OCI-LY3 (cell line): Measurements from ENCODE around the gene SETDB1.

Experiments used
- H2AFZ ChIP-seq: fragments of 200-600, 300-600 bp; shearing (Covaris generic); 2 replicates; pipeline ENCODE4 v1.6.0; 2014; ENCODE audit warnings: antibody characterized with exemption, low read depth, low read length
- H3K27ac ChIP-seq: fragments of 200-600, 300-600 bp; sonication (generic); 2 replicates; pipeline ENCODE4 v1.5.1; 2014; ENCODE audit warnings: mild to moderate bottlenecking, low read length, moderate library complexity, mixed read lengths
- H3K27me3 ChIP-seq: fragments of 200-600, 300-600 bp; sonication (generic); 2 replicates; pipeline ENCODE4 v1.6.1; 2014; ENCODE audit warnings: low read depth, low read length, mixed read lengths
- H3K36me3 ChIP-seq: fragments of 200-600, 300-600 bp; sonication (generic); replicated peaks from 2 replicates; pipeline ENCODE3; 2014; ENCODE audit warnings: low read depth, low read length, mixed read lengths
- H3K4me1 ChIP-seq: fragments of 300-600, 200-600 bp; sonication (generic); 2 replicates; pipeline ENCODE4 v1.6.1; 2014; ENCODE audit warnings: low read length, mixed read lengths
- H3K4me2 ChIP-seq: fragments of 200-600, 300-600 bp; sonication (generic); 2 replicates; pipeline ENCODE4 v1.6.1; 2014; ENCODE audit warnings: low read length, mixed read lengths
- H3K4me3 ChIP-seq: fragments of 300-600, 200-600 bp; sonication (generic); 2 replicates; pipeline ENCODE4 v1.5.1; 2014; ENCODE audit warnings: antibody characterized with exemption, mild to moderate bottlenecking, low read length, moderate library complexity
- H3K79me2 ChIP-seq: fragments of 300-600, 200-600 bp; shearing (Covaris generic); 2 replicates; pipeline ENCODE4 v1.6.1; 2014; ENCODE audit warnings: mild to moderate bottlenecking, low read length, mixed read lengths
- H3K9ac ChIP-seq: fragments of 300-600, 200-600 bp; shearing (Covaris generic); 2 replicates; pipeline ENCODE4 v1.6.0; 2014; ENCODE audit warnings: mild to moderate bottlenecking, low read length, moderate library complexity
- H3K9me3 ChIP-seq: fragments of 200-600, 300-600 bp; shearing (Covaris generic); 2 replicates; pipeline ENCODE4 v1.6.1; 2014; ENCODE audit warnings: low read length, mixed read lengths; ENCODE audit not compliant: insufficient read depth
- H4K20me1 ChIP-seq: fragments of 200-600, 300-600 bp; sonication (generic); 2 replicates; pipeline ENCODE4 v1.6.1; 2016; ENCODE audit warnings: low read length, mixed read lengths; ENCODE audit not compliant: insufficient read depth
- EZH2phosphoT487 ChIP-seq: fragments of 200-600 bp; shearing (Covaris generic); IDR thresholded peaks from 2 replicates; pipeline ENCODE4 v1.6.1; 2018; ENCODE audit warnings: antibody characterized with exemption, mixed run types, low read depth
- TF ChIP-seq, protein P1 (sequence below): fragments of 200-600, 300-600 bp; sonication (generic); IDR thresholded peaks from 2 replicates; pipeline ENCODE4 v1.5.1; 2014; ENCODE audit warnings: antibody characterized with exemption, low read length, low read depth

The SETDB1 gene

DNA sequence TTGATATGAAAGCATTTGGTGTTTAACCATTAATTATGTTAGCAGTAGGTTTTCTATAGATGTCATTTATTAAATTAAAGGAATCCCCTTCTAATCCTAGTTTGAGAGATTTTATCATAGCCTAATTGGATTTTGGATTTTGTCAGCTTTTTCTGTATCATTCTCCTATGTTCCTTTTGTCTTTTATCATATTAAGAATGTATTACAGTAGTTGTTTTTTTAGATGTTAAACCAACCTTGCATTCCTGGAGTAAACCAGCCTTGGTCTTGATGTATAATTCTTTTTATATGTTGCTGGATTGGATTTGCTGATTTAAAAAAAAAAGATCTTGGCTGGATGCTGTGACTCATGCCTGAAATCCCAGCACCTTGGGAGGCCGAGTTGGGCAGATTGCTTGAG lies 5.6 kb downstream of the SETDB1 start:
- Histone ChIP-seq H3K4me2 (no peak overlapping the region), H3K4me3 (no peak overlapping the region), H3K27ac (no peak overlapping the region), H3K27me3 (no peaks in the 10 kb centered on the region), H4K20me1 (peaks cover 6% of the 10 kb centered on the region; the same call in 1 of the 2 replicates), H3K9me3 (no peaks in the 10 kb centered on the region), H3K9ac (no peak overlapping the region), H3K4me1 (peaks cover 19% of the 10 kb centered on the region), H3K36me3 (peaks cover 73% of the 10 kb centered on the region), H2AFZ (no peak overlapping the region), H3K79me2 (peaks cover 35% of the 10 kb centered on the region)
- TF ChIP-seq EZH2phosphoT487 = no peak
- TF ChIP-seq, protein P1, sequence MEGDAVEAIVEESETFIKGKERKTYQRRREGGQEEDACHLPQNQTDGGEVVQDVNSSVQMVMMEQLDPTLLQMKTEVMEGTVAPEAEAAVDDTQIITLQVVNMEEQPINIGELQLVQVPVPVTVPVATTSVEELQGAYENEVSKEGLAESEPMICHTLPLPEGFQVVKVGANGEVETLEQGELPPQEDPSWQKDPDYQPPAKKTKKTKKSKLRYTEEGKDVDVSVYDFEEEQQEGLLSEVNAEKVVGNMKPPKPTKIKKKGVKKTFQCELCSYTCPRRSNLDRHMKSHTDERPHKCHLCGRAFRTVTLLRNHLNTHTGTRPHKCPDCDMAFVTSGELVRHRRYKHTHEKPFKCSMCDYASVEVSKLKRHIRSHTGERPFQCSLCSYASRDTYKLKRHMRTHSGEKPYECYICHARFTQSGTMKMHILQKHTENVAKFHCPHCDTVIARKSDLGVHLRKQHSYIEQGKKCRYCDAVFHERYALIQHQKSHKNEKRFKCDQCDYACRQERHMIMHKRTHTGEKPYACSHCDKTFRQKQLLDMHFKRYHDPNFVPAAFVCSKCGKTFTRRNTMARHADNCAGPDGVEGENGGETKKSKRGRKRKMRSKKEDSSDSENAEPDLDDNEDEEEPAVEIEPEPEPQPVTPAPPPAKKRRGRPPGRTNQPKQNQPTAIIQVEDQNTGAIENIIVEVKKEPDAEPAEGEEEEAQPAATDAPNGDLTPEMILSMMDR = no peak

DNA sequence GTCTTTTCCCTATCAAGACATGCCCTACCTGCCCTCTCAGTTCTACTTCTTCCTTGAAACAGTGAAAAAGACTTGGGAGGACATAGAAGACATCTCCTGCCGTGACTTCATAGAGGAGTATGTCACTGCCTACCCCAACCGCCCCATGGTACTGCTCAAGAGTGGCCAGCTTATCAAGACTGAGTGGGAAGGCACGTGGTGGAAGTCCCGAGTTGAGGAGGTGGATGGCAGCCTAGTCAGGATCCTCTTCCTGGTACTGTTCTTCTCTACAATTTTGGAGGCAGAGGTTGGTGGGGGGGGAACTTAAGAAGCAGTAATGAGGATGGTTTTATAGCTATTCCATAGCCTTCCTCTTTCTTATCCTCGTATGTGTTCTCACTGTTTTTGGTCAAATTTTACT lies 18.7 kb downstream of the SETDB1 start:
- no peak overlapping the region for H2AFZ ChIP-seq
- H3K27me3 ChIP-seq = no peaks in the 10 kb centered on the region
- H3K27ac ChIP-seq = no peak overlapping the region
- no peak overlapping the region for H3K9ac ChIP-seq
- H3K4me3 ChIP-seq = no peak overlapping the region
- no peaks in the 10 kb centered on the region for H4K20me1 ChIP-seq
- no peaks in the 10 kb centered on the region for H3K79me2 ChIP-seq
- H3K4me2 ChIP-seq = no peak overlapping the region
- H3K4me1 ChIP-seq = no peaks in the 10 kb centered on the region
- TF ChIP-seq EZH2phosphoT487 = no peak
- TF ChIP-seq, protein P1 = no peak
- H3K9me3 ChIP-seq = no peaks in the 10 kb centered on the region
- peaks cover 67% of the 10 kb centered on the region for H3K36me3 ChIP-seq

DNA sequence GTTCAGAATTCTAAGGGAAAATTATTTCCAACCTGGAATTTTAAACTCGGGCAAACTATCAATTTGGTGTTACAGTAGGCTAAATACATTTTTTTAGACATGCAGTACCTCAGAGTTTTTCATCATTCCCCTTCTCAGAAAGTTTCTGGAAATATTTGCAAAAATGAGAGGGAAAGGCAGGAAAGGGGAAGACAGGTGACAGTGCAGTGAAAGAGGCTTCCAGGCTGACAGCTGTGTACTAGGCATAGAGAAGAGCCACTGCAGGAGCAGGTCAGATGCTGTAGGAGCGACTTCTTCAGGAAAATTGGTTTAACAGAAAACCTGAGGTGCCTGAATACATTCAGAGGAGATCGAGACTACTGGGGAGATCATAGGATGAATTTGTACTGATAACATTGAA lies 28.5 kb downstream of the SETDB1 start:
- Histone ChIP-seq H2AFZ (no peak overlapping the region), H3K27ac (no peak overlapping the region), H3K4me2 (no peak overlapping the region), H3K79me2 (no peaks in the 10 kb centered on the region), H3K9ac (no peak overlapping the region), H3K4me3 (no peak overlapping the region), H3K27me3 (no peaks in the 10 kb centered on the region), H4K20me1 (no peaks in the 10 kb centered on the region), H3K4me1 (no peaks in the 10 kb centered on the region), H3K36me3 (peaks cover 59% of the 10 kb centered on the region), H3K9me3 (no peaks in the 10 kb centered on the region)
- no peak for TF ChIP-seq EZH2phosphoT487
- TF ChIP-seq, protein P1 = no peak

DNA sequence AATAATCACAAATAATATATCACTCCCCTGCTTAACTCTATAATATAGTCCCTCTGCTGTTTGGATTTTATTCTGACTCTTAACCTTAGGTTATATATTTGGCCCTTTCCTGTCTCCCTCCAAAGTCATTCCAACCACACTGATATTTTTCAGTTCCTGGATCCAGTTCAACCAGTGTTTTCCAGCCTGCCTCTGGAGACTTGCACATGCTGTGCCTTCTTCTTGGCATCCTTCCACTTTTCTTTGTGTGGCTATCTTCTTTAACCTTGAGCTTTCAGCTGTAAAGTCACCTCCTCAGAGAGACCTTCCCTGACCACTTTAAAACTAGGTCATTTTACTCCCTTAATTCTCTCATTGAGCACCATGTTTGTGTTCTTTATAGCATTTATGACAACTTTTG lies 29.1 kb downstream of the SETDB1 start:
- TF ChIP-seq, protein P1 = no peak
- TF ChIP-seq EZH2phosphoT487 = no peak
- Histone ChIP-seq H2AFZ (no peak overlapping the region), H3K4me2 (no peak overlapping the region), H4K20me1 (no peaks in the 10 kb centered on the region), H3K4me1 (no peaks in the 10 kb centered on the region), H3K9me3 (no peaks in the 10 kb centered on the region), H3K36me3 (peaks cover 59% of the 10 kb centered on the region), H3K9ac (no peak overlapping the region), H3K79me2 (no peaks in the 10 kb centered on the region), H3K27ac (no peak overlapping the region), H3K4me3 (no peak overlapping the region), H3K27me3 (no peaks in the 10 kb centered on the region)
